HG03108 (cell line): ENCODE results near the gene MYO15A.

Experiments used
- ATAC-seq: cut with Tn5 transposase; IDR thresholded peaks from one replicate; pipeline ENCODE4 v1.9.1; 2021; ENCODE audit warnings: moderate library complexity; ENCODE audit not compliant: unreplicated experiment

The MYO15A gene

DNA sequence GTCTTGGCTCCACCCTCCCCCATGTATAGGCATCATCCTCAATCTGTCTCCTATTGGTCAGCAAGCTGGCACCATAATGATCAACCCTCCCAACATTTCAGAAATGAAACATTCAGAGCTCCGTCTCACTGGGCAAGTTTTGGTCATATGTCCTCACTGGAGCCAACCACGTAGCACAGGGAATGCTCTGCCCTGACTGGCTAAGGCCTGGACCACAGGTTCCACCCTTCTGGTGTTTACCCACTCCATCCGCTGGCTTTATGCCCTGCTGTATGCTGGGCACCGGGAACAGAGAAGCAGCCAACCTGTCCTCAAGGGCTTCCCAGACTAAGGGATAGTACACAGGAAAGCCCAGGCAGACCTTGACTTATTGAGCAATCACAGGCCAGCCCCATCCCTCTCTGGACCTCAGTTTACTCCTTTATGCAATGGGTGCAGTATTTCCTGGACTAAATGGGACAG, 20.5 kb downstream of the MYO15A start:
- no peak for ATAC-seq

DNA sequence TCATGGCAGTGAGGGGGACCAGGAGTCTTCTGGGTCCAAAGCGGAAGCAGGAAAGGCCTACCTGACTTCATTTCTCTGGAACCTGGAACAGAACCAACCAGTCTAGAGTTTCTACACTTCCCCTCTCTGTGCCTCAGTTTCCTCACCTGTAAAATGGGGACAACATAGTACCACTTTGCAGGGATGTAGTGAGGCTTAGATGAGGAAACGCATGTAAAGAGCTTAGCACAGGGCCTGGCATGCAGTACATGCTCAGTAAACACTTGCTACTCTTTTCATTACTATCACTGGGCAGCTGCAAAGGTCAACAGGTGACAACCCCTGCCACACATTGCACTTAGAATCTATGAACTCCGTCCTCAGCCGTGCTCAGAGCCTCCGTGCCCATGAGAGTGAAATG, 24.2 kb downstream of the MYO15A start:
- no peak for ATAC-seq

- no peak for ATAC-seq
These were observed 27.8 kb downstream of the MYO15A start for GRCh38 chr17:18136357-18136756.

DNA sequence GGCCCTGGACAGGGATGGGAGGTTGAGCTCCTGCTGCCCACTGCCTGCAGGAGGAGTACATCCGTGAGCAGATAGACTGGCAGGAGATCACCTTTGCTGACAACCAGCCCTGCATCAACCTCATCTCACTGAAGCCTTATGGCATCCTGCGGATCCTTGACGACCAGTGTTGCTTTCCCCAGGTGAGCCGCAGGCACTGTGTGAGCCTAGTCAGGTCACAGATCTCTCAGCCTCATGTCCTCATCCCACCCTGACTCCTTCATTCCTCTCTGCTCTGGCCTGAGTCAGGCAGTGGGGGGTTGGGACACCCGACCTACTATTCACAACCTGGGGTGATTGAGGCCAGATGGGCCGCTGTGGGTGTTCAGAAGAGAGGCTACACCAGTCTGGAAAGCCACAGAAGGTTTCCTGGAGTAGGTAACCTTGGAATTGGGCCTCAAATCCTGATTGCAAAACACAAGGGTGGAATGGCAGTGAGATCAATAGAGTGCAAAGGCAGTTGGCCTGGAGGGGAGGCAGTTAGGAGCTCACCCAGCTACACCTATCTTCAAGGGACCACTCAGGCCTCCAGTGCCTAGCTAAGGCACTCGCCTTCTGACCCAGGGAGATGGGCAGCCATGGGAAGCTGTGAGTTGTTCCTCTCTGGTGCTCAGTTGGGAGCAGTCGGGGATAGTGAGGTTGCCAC, 29.7 kb downstream of the MYO15A start:
- no peak for ATAC-seq

- ATAC-seq, result no peak
These were observed 30.5 kb downstream of the MYO15A start for GRCh38 chr17:18139092-18139491.

DNA sequence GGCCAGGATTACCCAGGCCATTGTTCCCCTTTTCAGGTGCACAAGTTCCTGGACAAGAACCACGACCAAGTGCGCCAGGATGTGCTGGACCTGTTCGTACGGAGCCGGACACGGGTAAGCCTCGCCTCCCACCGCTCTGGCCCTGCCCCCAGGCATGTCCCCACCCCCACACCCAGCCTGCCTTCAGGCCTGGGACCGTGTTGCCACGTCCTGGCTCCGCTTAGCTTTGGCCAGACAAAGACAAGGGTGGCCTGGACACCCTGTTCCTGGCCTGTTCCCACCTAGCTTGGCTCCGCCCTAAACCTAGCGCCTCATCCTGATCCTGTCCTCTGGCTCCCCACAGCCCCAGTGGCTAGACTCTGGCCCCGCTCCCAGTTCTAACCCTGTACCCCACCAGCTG, 30.9 kb downstream of the MYO15A start:
- ATAC-seq, result no peak

GRCh38 chr17:18139949-18140348, 31.4 kb downstream of the MYO15A start:
- no peak for ATAC-seq

DNA sequence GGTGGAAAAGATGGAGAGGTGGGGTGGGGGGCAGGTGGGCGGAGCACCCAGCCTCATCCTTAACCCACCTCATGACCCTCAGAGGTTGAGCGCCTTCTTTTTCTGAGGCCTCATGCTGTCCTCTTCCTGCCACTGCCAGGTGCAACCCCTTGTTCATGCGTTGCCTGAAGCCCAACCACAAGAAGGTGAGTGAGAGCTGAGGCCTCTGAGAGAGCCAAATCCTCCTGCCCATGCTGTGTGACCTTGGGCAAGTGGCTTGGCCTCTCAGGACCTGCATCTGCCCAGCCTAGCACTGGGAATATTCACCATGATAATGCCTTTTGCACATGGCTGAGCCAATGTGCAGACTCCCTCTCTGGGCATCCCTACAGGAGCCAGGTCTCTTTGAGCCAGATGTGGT, 32.1 kb downstream of the MYO15A start:
- no peak for ATAC-seq

- ATAC-seq, result no peak
These were observed 32.8 kb downstream of the MYO15A start for GRCh38 chr17:18141210-18141803.

GRCh38 chr17:18142417-18142816, 33.9 kb downstream of the MYO15A start:
- ATAC-seq, result no peak

- no peak for ATAC-seq
These were observed 34.7 kb downstream of the MYO15A start for GRCh38 chr17:18143044-18143936.

- no peak for ATAC-seq
These were observed 35.7 kb downstream of the MYO15A start for GRCh38 chr17:18144261-18144660.

GRCh38 chr17:18144855-18145254, 36.3 kb downstream of the MYO15A start:
- no peak for ATAC-seq

GRCh38 chr17:18145811-18146210, 37.3 kb downstream of the MYO15A start:
- no peak for ATAC-seq

DNA sequence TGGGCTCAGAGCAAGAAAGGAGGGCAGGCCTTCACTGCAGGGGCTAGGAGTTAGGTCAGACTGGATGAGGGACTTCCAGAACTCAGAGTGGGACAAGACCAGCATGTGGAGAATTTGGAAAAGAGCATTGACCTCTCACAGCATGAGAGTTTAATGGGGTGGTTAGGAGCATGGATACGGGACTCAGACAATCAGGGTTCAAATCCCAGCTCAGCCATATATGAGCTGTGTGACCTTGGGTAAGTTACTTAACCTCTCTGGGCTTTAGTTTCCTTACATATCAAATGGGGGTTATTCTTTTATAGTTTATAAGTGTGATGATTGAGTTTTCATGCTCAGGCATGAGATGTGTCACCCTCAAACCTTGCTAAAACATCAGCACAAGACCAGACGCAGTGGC, 37.7 kb downstream of the MYO15A start:
- ATAC-seq, result no peak

GRCh38 chr17:18146980-18147379, 38.4 kb downstream of the MYO15A start:
- no peak for ATAC-seq

DNA sequence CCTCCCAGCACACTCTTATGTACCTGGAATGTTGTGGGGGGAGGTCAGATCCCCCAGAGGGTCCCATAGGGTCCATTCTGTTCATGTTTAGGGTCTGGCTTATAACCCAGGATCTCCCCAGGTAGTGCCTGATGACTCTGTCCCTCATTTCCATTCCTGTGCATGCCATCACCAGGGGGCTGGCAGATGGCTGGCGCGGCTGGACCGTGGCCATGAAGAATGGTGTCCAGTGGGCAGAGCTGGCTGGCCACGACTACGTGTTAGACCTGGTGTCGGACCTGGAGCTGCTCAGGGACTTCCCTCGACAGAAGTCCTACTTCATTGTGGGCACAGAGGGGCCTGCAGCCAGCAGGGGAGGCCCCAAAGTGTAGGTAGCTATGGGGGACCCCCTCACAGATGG, 40.0 kb downstream of the MYO15A start:
- no peak for ATAC-seq

- ATAC-seq, result no peak
These were observed 42.7 kb downstream of the MYO15A start for GRCh38 chr17:18151290-18151689.

DNA sequence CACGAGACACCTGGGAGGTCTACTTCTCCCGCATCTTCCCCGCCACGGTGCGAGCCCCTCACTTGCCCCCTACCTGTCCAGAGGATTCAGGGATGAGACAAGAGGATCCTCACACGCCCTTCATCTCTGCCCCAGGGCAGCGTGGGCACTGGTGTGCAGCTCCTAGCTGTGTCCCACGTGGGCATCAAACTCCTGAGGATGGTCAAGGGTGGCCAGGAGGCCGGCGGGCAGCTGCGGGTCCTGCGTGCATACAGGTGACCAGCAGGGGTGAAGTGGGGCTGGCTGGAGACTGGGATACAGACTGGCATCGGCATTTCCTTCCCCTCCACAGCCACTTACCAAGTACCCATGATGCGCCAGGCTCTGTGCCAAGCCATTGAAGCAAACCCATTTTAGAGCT, 46.6 kb downstream of the MYO15A start:
- ATAC-seq, result no peak

DNA sequence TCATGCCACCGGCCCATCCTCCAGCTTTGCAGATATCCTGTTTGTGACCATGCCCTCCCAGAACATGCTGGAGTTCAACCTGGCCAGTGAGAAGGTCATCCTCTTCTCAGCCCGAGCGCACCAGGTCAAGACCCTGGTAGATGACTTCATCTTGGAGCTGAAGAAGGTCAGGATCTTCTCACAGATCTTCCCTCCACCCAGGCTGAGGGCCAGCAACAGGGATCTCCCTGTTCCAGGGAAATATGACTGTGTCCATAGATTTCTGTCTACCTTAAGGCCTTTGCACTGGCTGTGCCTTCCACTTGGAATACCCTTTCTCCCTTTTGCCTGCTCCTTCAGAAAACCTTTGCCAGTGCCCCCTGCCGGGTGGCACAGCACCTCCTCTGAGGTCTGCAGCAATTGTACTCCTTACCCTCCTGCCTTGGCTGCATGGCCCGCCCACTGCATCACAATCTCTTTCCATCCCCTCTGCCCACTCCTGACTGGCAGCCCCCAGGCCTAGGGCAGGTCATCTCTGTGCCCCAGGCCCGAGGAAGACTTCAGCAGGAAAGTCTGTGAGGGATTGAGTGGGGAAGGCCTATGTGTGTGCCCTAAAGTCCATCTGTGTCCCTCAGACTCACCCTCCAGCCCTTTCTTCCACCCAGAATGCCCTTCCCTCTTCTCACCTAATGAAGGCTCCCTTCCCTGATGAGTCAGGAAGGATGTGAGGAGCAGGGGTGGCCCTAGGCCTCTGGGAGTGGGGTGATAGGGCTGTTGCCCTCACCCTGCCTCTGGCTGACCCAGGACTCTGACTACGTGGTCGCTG, 47.8 kb downstream of the MYO15A start:
- no peak for ATAC-seq

DNA sequence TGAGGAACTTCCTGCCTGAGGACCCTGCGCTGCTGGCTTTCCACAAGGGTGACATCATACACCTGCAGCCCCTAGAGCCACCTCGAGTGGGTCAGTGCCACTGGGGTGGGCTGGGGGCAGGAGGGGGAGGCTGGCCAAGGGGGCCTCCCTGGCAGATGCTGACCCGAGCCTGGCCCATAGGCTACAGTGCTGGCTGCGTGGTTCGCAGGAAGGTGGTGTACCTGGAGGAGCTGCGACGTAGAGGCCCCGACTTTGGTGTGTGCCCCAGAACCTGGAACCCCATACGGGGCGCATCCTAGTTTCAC, 48.4 kb downstream of the MYO15A start:
- ATAC-seq, result no peak
